Measurements from ENCODE around the gene TNFRSF9.

TNFRSF9 gene

GRCh38 chr1:7970246-7970645, 29.6 kb upstream of the TNFRSF9 start:
- H2BK120ac ChIP-seq (ENCODE audit: low read depth, low read length), result no peak overlapping the region
- no peak overlapping the region for H3K23ac ChIP-seq (ENCODE audit: low read length in 2 of 2)
- peaks cover 55 to 70% of the 10 kb centered on the region in 2 experiments for H3K36me3 ChIP-seq (ENCODE audit: control insufficient read depth in 1 of 2, insufficient read depth in 2 of 2, low read depth in 1 of 2, low read length in 2 of 2)
- H3K14ac ChIP-seq (ENCODE audit: low read length in 2 of 2), result no peak overlapping the region
- H3K18ac ChIP-seq (ENCODE audit: low read depth in 1 of 2, low read length in 2 of 2), result no peak overlapping the region
- DNase-seq, result no peak
- no peak overlapping the region for H4K8ac ChIP-seq (ENCODE audit: low read length)
- no peak overlapping the region for H2BK5ac ChIP-seq (ENCODE audit: low read depth, low read length, poor library complexity, severe bottlenecking)
- H2AFZ ChIP-seq (ENCODE audit: low read depth, low read length), result no peak overlapping the region
- H3K4me1 ChIP-seq (ENCODE audit: control insufficient read depth, insufficient read depth, low read depth, low read length), result peaks cover 5% of the 10 kb centered on the region
- no peak overlapping the region for H2BK15ac ChIP-seq (ENCODE audit: low read depth, poor library complexity, severe bottlenecking)
- no peaks in the 10 kb centered on the region for H3K27me3 ChIP-seq (ENCODE audit: control insufficient read depth in 1 of 2, insufficient read depth in 1 of 2, low read length in 2 of 2)
- H3K9ac ChIP-seq (ENCODE audit: low read length), result no peak overlapping the region
- H4K91ac ChIP-seq (ENCODE audit: low read length), result no peak overlapping the region
- H3K4me3 ChIP-seq (ENCODE audit: insufficient read depth in 1 of 2, low read depth in 1 of 2, low read length in 2 of 2), result no peak overlapping the region
- H3K27ac ChIP-seq (ENCODE audit: low read length, poor library complexity, severe bottlenecking), result no peak overlapping the region
- no peaks in the 10 kb centered on the region for H3K9me3 ChIP-seq (ENCODE audit: control insufficient read depth, low read length)
- no peak overlapping the region for H2BK12ac ChIP-seq (ENCODE audit: low read length in 2 of 2)
- no peak overlapping the region for H2AK5ac ChIP-seq (ENCODE audit: low read length, severe bottlenecking)
- H3K4me2 ChIP-seq (ENCODE audit: low read length, poor library complexity, severe bottlenecking), result no peak overlapping the region
- peaks cover 28% of the 10 kb centered on the region for H3K79me1 ChIP-seq (replicated peaks; ENCODE audit: low read length, poor library complexity, severe bottlenecking)
- WGBS, result 92% methylated on average over 2 of the region's 2 CpGs
- no peak overlapping the region for H3K4ac ChIP-seq (ENCODE audit: low read depth in 1 of 2, low read length in 2 of 2)

DNA sequence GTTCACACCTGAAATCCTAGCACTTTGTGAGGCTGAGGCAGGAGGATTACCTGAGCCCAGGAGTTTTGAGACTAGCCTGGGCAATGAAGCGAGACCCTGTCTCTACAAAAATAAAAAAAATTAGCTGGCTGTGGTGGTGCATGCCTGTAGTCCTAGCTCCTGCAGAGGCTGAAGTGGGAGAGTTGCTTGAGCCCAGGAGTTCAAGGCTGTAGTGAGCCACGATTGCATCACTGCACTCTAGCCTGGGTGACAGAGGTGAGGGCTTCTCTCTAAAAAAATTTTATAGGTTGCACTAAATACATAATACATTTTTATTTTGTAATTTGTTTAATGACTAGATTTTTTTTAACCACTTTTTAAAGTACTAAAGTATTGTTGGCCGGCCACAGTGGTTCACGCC, 27.0 kb upstream of the TNFRSF9 start:
- Histone ChIP-seq H2BK15ac (ENCODE audit: low read depth, poor library complexity, severe bottlenecking) (no peak overlapping the region), H2AFZ (ENCODE audit: low read depth, low read length) (no peak overlapping the region), H3K4me3 (ENCODE audit: insufficient read depth in 1 of 2, low read depth in 1 of 2, low read length in 2 of 2) (no peak overlapping the region), H3K27ac (ENCODE audit: low read length, poor library complexity, severe bottlenecking) (no peak overlapping the region), H3K9me3 (ENCODE audit: control insufficient read depth, low read length) (no peaks in the 10 kb centered on the region), H3K4ac (ENCODE audit: low read depth in 1 of 2, low read length in 2 of 2) (no peak overlapping the region), H3K9ac (ENCODE audit: low read length) (no peak overlapping the region), H3K18ac (ENCODE audit: low read depth in 1 of 2, low read length in 2 of 2) (no peak overlapping the region), H3K4me1 (ENCODE audit: control insufficient read depth, insufficient read depth, low read depth, low read length) (peaks cover 6% of the 10 kb centered on the region), H3K79me1 (replicated peaks; ENCODE audit: low read length, poor library complexity, severe bottlenecking) (peaks cover 24% of the 10 kb centered on the region), H4K8ac (ENCODE audit: low read length) (no peak overlapping the region), H3K14ac (ENCODE audit: low read length in 2 of 2) (no peak overlapping the region), H2BK5ac (ENCODE audit: low read depth, low read length, poor library complexity, severe bottlenecking) (no peak overlapping the region), H2BK120ac (ENCODE audit: low read depth, low read length) (no peak overlapping the region), H2BK12ac (ENCODE audit: low read length in 2 of 2) (no peak overlapping the region), H3K36me3 (ENCODE audit: control insufficient read depth in 1 of 2, insufficient read depth in 2 of 2, low read depth in 1 of 2, low read length in 2 of 2) (peaks cover 51 to 86% of the 10 kb centered on the region in 2 experiments), H2AK5ac (ENCODE audit: low read length, severe bottlenecking) (no peak overlapping the region), H4K91ac (ENCODE audit: low read length) (no peak overlapping the region), H3K4me2 (ENCODE audit: low read length, poor library complexity, severe bottlenecking) (no peak overlapping the region), H3K23ac (ENCODE audit: low read length in 2 of 2) (no peak overlapping the region), H3K27me3 (ENCODE audit: control insufficient read depth in 1 of 2, insufficient read depth in 1 of 2, low read length in 2 of 2) (no peaks in the 10 kb centered on the region)
- no peak for DNase-seq
- WGBS, result 99% methylated on average over 3 of the region's 4 CpGs

- 89% methylated on average over 1 of the region's 1 CpG for WGBS
- no peak overlapping the region for H3K4me2 ChIP-seq (ENCODE audit: low read length, poor library complexity, severe bottlenecking)
- no peak overlapping the region for H2AFZ ChIP-seq (ENCODE audit: low read depth, low read length)
- peak overlapping the region; percentile 2 for H3K9ac ChIP-seq (ENCODE audit: low read length)
- no peak overlapping the region for H3K4me3 ChIP-seq (ENCODE audit: insufficient read depth in 1 of 2, low read depth in 1 of 2, low read length in 2 of 2)
- no peaks in the 10 kb centered on the region for H3K27me3 ChIP-seq (ENCODE audit: control insufficient read depth in 1 of 2, insufficient read depth in 1 of 2, low read length in 2 of 2)
- peaks cover 24% of the 10 kb centered on the region for H3K79me1 ChIP-seq (replicated peaks; ENCODE audit: low read length, poor library complexity, severe bottlenecking)
- peaks cover 47 to 82% of the 10 kb centered on the region in 2 experiments for H3K36me3 ChIP-seq (ENCODE audit: control insufficient read depth in 1 of 2, insufficient read depth in 2 of 2, low read depth in 1 of 2, low read length in 2 of 2)
- H3K18ac ChIP-seq (ENCODE audit: low read depth in 1 of 2, low read length in 2 of 2), result no peak overlapping the region
- H2BK15ac ChIP-seq (ENCODE audit: low read depth, poor library complexity, severe bottlenecking), result no peak overlapping the region
- no peak overlapping the region for H3K23ac ChIP-seq (ENCODE audit: low read length in 2 of 2)
- peaks cover 6% of the 10 kb centered on the region for H3K4me1 ChIP-seq (ENCODE audit: control insufficient read depth, insufficient read depth, low read depth, low read length)
- no peak overlapping the region for H2BK120ac ChIP-seq (ENCODE audit: low read depth, low read length)
- no peaks in the 10 kb centered on the region for H3K9me3 ChIP-seq (ENCODE audit: control insufficient read depth, low read length)
- no peak overlapping the region for H4K91ac ChIP-seq (ENCODE audit: low read length)
- no peak for DNase-seq
- H2AK5ac ChIP-seq (ENCODE audit: low read length, severe bottlenecking), result no peak overlapping the region
- no peak overlapping the region for H4K8ac ChIP-seq (ENCODE audit: low read length)
- H3K27ac ChIP-seq (ENCODE audit: low read length, poor library complexity, severe bottlenecking), result no peak overlapping the region
- no peak overlapping the region for H2BK5ac ChIP-seq (ENCODE audit: low read depth, low read length, poor library complexity, severe bottlenecking)
- H2BK12ac ChIP-seq (ENCODE audit: low read length in 2 of 2), result no peak overlapping the region
- H3K14ac ChIP-seq (ENCODE audit: low read length in 2 of 2), result no peak overlapping the region
- no peak overlapping the region for H3K4ac ChIP-seq (ENCODE audit: low read depth in 1 of 2, low read length in 2 of 2)
Measured at GRCh38 chr1:7967196-7967595, 26.6 kb upstream of the TNFRSF9 start.

- 97% methylated on average over 2 of the region's 3 CpGs for WGBS
- no peak overlapping the region for H3K4me2 ChIP-seq (ENCODE audit: low read length, poor library complexity, severe bottlenecking)
- DNase-seq, result no peak
- H2BK120ac ChIP-seq (ENCODE audit: low read depth, low read length), result no peak overlapping the region
- H3K27me3 ChIP-seq (ENCODE audit: control insufficient read depth in 1 of 2, insufficient read depth in 1 of 2, low read length in 2 of 2), result no peaks in the 10 kb centered on the region
- no peak overlapping the region for H2BK5ac ChIP-seq (ENCODE audit: low read depth, low read length, poor library complexity, severe bottlenecking)
- no peak overlapping the region for H3K14ac ChIP-seq (ENCODE audit: low read length in 2 of 2)
- H2BK12ac ChIP-seq (ENCODE audit: low read length in 2 of 2), result no peak overlapping the region
- H2AFZ ChIP-seq (ENCODE audit: low read depth, low read length), result no peak overlapping the region
- H3K23ac ChIP-seq (ENCODE audit: low read length in 2 of 2), result no peak overlapping the region
- H3K9me3 ChIP-seq (ENCODE audit: control insufficient read depth, low read length), result no peaks in the 10 kb centered on the region
- H3K36me3 ChIP-seq (ENCODE audit: control insufficient read depth in 1 of 2, insufficient read depth in 2 of 2, low read depth in 1 of 2, low read length in 2 of 2), result peaks cover 25 to 58% of the 10 kb centered on the region in 2 experiments
- no peak overlapping the region for H3K27ac ChIP-seq (ENCODE audit: low read length, poor library complexity, severe bottlenecking)
- no peak overlapping the region for H2BK15ac ChIP-seq (ENCODE audit: low read depth, poor library complexity, severe bottlenecking)
- no peak overlapping the region for H3K18ac ChIP-seq (ENCODE audit: low read depth in 1 of 2, low read length in 2 of 2)
- H4K91ac ChIP-seq (ENCODE audit: low read length), result no peak overlapping the region
- no peak overlapping the region for H4K8ac ChIP-seq (ENCODE audit: low read length)
- peaks cover 10% of the 10 kb centered on the region for H3K79me1 ChIP-seq (replicated peaks; ENCODE audit: low read length, poor library complexity, severe bottlenecking)
- no peak overlapping the region for H3K4me3 ChIP-seq (ENCODE audit: insufficient read depth in 1 of 2, low read depth in 1 of 2, low read length in 2 of 2)
- no peak overlapping the region for H2AK5ac ChIP-seq (ENCODE audit: low read length, severe bottlenecking)
- no peak overlapping the region for H3K4ac ChIP-seq (ENCODE audit: low read depth in 1 of 2, low read length in 2 of 2)
- H3K4me1 ChIP-seq (ENCODE audit: control insufficient read depth, insufficient read depth, low read depth, low read length), result peaks cover 6% of the 10 kb centered on the region
- peak overlapping the region; percentile 42 for H3K9ac ChIP-seq (ENCODE audit: low read length)
Measured at GRCh38 chr1:7964476-7964875, 23.8 kb upstream of the TNFRSF9 start.
